ENCODE measurements around the gene MRPL47.

MRPL47 gene

DNA sequence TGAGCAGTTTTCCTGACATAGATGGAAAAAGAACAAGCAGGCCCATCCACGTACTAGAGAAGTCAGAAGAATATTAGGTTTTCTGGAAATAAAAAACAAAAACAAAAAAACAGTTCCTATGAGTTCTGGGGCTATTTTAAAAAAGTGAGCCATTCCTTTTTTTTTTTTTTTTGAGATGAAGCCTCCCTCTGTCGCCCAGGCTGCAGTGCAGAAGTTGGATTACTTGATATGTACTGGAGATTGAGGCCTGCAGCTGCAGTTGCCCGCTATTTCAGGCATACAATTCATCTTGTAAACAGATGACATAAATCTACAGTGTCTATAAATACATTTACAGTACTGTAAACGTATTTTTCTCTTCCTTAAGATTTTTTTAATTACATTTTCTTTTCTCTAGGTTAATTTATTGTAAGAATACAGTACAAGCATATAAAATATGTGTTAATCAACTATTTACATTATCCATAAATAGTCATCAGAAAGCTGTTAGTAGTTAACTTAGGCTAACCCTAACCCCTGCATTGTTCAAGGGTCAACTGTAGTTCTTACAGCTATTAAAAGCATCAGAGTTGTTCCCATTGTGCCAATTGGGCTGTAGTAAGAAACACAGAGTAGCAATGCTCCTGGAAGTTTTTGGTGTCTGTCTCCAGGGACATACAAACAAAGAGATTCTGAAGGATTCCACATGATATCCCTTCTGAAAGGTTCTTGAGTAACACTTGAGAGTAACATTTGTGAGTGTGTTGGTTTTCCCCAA lies 52.9 kb downstream of the MRPL47 start:
- no peak for ATAC-seq
- TF ChIP-seq, protein P1, sequence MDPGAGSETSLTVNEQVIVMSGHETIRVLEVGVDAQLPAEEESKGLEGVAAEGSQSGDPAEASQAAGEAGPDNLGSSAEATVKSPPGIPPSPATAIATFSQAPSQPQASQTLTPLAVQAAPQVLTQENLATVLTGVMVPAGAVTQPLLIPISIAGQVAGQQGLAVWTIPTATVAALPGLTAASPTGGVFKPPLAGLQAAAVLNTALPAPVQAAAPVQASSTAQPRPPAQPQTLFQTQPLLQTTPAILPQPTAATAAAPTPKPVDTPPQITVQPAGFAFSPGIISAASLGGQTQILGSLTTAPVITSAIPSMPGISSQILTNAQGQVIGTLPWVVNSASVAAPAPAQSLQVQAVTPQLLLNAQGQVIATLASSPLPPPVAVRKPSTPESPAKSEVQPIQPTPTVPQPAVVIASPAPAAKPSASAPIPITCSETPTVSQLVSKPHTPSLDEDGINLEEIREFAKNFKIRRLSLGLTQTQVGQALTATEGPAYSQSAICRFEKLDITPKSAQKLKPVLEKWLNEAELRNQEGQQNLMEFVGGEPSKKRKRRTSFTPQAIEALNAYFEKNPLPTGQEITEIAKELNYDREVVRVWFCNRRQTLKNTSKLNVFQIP (CRISPR knock-in tag; IDR thresholded peaks at IDR 0.05; ENCODE audit: borderline replicate concordance, low read depth), result no peak
- no peak for TF ChIP-seq ESRRG (CRISPR knock-in tag; IDR thresholded peaks at IDR 0.05)
- TF ChIP-seq BACH2 (CRISPR knock-in tag; IDR thresholded peaks at IDR 0.05; ENCODE audit: borderline replicate concordance), result no peak
- no peak for TF ChIP-seq ZNF565 (CRISPR knock-in tag; conservative IDR thresholded peaks at IDR 0.05; ENCODE audit: low read depth)
- no peak for TF ChIP-seq TCF4 (CRISPR knock-in tag; IDR thresholded peaks at IDR 0.05; ENCODE audit: borderline replicate concordance)
- TF ChIP-seq, protein P2, sequence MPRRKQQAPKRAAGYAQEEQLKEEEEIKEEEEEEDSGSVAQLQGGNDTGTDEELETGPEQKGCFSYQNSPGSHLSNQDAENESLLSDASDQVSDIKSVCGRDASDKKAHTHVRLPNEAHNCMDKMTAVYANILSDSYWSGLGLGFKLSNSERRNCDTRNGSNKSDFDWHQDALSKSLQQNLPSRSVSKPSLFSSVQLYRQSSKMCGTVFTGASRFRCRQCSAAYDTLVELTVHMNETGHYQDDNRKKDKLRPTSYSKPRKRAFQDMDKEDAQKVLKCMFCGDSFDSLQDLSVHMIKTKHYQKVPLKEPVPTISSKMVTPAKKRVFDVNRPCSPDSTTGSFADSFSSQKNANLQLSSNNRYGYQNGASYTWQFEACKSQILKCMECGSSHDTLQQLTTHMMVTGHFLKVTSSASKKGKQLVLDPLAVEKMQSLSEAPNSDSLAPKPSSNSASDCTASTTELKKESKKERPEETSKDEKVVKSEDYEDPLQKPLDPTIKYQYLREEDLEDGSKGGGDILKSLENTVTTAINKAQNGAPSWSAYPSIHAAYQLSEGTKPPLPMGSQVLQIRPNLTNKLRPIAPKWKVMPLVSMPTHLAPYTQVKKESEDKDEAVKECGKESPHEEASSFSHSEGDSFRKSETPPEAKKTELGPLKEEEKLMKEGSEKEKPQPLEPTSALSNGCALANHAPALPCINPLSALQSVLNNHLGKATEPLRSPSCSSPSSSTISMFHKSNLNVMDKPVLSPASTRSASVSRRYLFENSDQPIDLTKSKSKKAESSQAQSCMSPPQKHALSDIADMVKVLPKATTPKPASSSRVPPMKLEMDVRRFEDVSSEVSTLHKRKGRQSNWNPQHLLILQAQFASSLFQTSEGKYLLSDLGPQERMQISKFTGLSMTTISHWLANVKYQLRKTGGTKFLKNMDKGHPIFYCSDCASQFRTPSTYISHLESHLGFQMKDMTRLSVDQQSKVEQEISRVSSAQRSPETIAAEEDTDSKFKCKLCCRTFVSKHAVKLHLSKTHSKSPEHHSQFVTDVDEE (CRISPR knock-in tag; IDR thresholded peaks at IDR 0.05), result no peak
- TF ChIP-seq TOX (CRISPR knock-in tag; IDR thresholded peaks at IDR 0.05; ENCODE audit: borderline replicate concordance), result no peak
- TF ChIP-seq ZNF70 (CRISPR knock-in tag; IDR thresholded peaks at IDR 0.05), result no peak
- TF ChIP-seq, protein P3, sequence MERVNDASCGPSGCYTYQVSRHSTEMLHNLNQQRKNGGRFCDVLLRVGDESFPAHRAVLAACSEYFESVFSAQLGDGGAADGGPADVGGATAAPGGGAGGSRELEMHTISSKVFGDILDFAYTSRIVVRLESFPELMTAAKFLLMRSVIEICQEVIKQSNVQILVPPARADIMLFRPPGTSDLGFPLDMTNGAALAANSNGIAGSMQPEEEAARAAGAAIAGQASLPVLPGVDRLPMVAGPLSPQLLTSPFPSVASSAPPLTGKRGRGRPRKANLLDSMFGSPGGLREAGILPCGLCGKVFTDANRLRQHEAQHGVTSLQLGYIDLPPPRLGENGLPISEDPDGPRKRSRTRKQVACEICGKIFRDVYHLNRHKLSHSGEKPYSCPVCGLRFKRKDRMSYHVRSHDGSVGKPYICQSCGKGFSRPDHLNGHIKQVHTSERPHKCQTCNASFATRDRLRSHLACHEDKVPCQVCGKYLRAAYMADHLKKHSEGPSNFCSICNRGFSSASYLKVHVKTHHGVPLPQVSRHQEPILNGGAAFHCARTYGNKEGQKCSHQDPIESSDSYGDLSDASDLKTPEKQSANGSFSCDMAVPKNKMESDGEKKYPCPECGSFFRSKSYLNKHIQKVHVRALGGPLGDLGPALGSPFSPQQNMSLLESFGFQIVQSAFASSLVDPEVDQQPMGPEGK (CRISPR knock-in tag; IDR thresholded peaks at IDR 0.05; ENCODE audit: borderline replicate concordance), result no peak

DNA sequence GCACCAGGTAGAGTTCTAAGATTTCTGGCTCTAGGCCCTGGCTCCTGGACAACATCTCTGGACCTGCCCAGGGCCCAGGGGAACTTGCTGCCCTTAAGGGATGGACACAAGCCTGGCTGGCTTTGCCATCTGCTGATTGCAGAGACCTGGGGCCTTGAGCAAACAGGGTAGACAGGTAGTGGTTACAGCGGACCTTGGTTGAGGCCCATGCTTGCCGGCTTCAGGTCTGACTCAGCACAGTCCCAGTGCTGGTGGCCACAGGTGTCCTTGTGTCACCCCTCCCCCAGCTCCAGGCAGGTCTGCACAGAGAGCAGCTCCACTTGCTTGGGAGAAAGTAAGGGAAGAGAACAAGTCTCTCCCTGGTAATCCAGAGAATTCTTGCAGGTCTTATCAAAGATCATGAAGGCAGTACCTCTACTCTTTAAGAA lies 57.6 kb downstream of the MRPL47 start:
- ATAC-seq, result no peak
- TF ChIP-seq SNAI2 (CRISPR knock-in tag; IDR thresholded peaks at IDR 0.05) (no peak), GLIS3 (CRISPR knock-in tag; IDR thresholded peaks at IDR 0.05) (no peak), BACH2 (CRISPR knock-in tag; IDR thresholded peaks at IDR 0.05; ENCODE audit: borderline replicate concordance) (no peak), ZC3H10 (CRISPR knock-in tag; IDR thresholded peaks at IDR 0.05) (no peak), ZNF8 (CRISPR knock-in tag; IDR thresholded peaks at IDR 0.05) (no peak), ARNTL (CRISPR knock-in tag; IDR thresholded peaks at IDR 0.05; ENCODE audit: borderline replicate concordance, low read depth) (no peak), ISL1 (CRISPR knock-in tag; IDR thresholded peaks at IDR 0.05) (no peak), TOX (CRISPR knock-in tag; IDR thresholded peaks at IDR 0.05; ENCODE audit: borderline replicate concordance) (no peak)
- TF ChIP-seq, protein P2 (CRISPR knock-in tag; IDR thresholded peaks at IDR 0.05), result no peak
- TF ChIP-seq, protein P1 (CRISPR knock-in tag; IDR thresholded peaks at IDR 0.05; ENCODE audit: borderline replicate concordance, low read depth), result no peak
- TF ChIP-seq, protein P4, sequence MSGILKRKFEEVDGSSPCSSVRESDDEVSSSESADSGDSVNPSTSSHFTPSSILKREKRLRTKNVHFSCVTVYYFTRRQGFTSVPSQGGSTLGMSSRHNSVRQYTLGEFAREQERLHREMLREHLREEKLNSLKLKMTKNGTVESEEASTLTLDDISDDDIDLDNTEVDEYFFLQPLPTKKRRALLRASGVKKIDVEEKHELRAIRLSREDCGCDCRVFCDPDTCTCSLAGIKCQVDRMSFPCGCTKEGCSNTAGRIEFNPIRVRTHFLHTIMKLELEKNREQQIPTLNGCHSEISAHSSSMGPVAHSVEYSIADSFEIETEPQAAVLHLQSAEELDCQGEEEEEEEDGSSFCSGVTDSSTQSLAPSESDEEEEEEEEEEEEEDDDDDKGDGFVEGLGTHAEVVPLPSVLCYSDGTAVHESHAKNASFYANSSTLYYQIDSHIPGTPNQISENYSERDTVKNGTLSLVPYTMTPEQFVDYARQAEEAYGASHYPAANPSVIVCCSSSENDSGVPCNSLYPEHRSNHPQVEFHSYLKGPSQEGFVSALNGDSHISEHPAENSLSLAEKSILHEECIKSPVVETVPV (CRISPR knock-in tag; IDR thresholded peaks at IDR 0.05), result no peak
- TF ChIP-seq, protein P3 (CRISPR knock-in tag; IDR thresholded peaks at IDR 0.05; ENCODE audit: borderline replicate concordance), result no peak
